GM12875 (cell line): Measurements from ENCODE around the gene SIRT7.
A peak's percentile ranks its signal among the peaks of the same experiment; 100 is the strongest.
"Not testable (repeated sequence)": the region's sequence is repeated elsewhere in the genome, so short reads cannot be mapped to it uniquely, and the experiment has no call there.

Source experiments
- H3K4me3 ChIP-seq: one replicate; pipeline ENCODE4 v1.5.1; 2011; ENCODE audit warnings: low read depth, low read length, control low read depth
- CTCF ChIP-seq: IDR thresholded peaks from 2 replicates; pipeline ENCODE4 v1.5.1; 2011; ENCODE audit warnings: low read depth, mild to moderate bottlenecking, control low read depth, inconsistent platforms, low read length, moderate library complexity, borderline replicate concordance; ENCODE audit not compliant: insufficient read depth

SIRT7 gene

GRCh38 chr17:81921996-81922565 lies 4.1 kb upstream of the SIRT7 start:
- no peak overlapping the region for H3K4me3 ChIP-seq
- TF ChIP-seq CTCF = no peak

- TF ChIP-seq CTCF = no peak
- H3K4me3 ChIP-seq = no peak overlapping the region
These were observed 3.5 kb upstream of the SIRT7 start for GRCh38 chr17:81921537-81921862.

GRCh38 chr17:81920612-81921536 lies 2.9 kb upstream of the SIRT7 start:
- TF ChIP-seq CTCF = no peak
- H3K4me3 ChIP-seq = no peak overlapping the region

- no peak for TF ChIP-seq CTCF
- H3K4me3 ChIP-seq = no peak overlapping the region
These were observed 1.0 kb upstream of the SIRT7 start for GRCh38 chr17:81918832-81919545.

GRCh38 chr17:81918333-81918669 lies 325 bp upstream of the SIRT7 start:
- not testable (repeated sequence) for H3K4me3 ChIP-seq

GRCh38 chr17:81916234-81917001 lies 1.6 kb downstream of the SIRT7 start:
- H3K4me3 ChIP-seq = peak overlapping the region; percentile 65
- no peak for TF ChIP-seq CTCF

GRCh38 chr17:81915331-81915730 lies 2.6 kb downstream of the SIRT7 start:
- no peak for TF ChIP-seq CTCF
- no peak overlapping the region for H3K4me3 ChIP-seq
